ENCODE data around the gene MPG.
A peak's percentile ranks its signal among the peaks of the same experiment; 100 is the strongest.

MPG gene

DNA sequence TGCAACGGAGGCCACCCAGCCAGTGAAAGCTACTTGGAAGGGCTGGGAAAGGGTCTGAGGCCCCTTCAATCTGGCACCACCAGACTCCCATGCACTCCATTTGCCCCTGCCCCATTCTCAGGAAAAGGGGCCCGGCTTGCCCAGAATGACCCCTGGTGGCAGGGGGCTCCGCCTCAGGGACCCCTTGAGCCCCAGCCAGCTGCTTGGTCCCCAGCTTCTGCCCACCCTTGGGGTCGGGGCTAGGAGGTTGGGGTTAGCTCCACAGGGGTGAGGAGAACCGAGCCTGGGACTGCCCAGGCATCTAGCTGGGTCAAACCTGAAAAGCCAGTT, 6.8 kb upstream of the MPG start:
- ChIA-PET POLR2A (ENCODE audit: low non-redundant PET) (no interaction called here), CTCF (interaction anchor here (0.7 to 2.0 kb wide), 2 partner anchors 26 to 62 kb away, joined by 4 to 13 read pairs; no protein-coding TSS in a partner anchor)
- TF ChIP-seq, protein P1, sequence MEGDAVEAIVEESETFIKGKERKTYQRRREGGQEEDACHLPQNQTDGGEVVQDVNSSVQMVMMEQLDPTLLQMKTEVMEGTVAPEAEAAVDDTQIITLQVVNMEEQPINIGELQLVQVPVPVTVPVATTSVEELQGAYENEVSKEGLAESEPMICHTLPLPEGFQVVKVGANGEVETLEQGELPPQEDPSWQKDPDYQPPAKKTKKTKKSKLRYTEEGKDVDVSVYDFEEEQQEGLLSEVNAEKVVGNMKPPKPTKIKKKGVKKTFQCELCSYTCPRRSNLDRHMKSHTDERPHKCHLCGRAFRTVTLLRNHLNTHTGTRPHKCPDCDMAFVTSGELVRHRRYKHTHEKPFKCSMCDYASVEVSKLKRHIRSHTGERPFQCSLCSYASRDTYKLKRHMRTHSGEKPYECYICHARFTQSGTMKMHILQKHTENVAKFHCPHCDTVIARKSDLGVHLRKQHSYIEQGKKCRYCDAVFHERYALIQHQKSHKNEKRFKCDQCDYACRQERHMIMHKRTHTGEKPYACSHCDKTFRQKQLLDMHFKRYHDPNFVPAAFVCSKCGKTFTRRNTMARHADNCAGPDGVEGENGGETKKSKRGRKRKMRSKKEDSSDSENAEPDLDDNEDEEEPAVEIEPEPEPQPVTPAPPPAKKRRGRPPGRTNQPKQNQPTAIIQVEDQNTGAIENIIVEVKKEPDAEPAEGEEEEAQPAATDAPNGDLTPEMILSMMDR (conservative IDR thresholded peaks at IDR 0.05; ENCODE audit: low read depth): no peak
- peak overlapping the region; percentile 91 for H3K27ac ChIP-seq
- no peak for DNase-seq (ENCODE audit: low spot score)

DNA sequence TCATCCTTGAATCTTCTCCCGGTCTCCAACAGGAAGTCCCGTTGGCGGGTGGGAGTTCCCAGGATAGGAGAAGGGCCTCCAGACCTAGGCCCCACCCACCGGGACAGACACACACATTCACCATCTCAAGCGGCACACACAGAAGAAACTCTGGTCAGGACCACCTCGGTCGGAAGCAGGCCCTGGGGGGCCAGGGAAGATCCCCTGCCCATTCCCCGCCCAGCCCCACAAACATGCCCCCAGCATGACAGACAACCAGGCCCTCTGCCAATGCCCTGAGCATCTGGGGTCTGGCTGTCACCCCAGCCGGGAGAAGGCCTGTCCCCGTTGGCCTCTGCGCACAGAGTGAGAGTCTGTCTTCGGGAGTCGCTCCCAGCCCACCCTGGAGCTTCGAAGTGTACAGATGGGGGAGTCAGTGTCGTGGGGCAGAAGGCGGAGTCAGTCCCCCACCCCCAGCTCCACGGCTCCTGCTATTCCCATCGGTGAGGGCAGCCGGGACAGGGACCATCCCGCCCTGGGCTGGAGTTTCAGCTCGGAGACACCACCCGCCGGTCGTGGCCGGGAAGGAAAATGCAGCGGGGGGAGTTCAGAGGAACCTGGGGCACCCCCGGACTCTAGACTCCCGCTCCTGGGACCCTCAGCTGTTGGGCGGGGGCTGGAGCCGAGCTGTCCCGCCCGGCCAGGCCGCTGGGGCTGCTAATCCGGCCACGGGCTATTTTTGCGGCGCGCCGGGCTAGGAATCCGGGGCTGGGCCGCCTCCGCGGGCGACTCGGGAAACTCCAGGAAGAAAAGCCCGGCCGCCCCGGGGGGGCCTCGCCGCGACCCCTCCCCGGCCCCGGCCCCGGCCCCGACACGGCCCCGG, 6.3 kb upstream of the MPG start:
- H3K27ac ChIP-seq: peak overlapping the region; percentile 91
- TF ChIP-seq, protein P1 (conservative IDR thresholded peaks at IDR 0.05; ENCODE audit: low read depth): no peak
- ChIA-PET POLR2A (ENCODE audit: low non-redundant PET) (interaction anchor here (0.6 kb wide), 1 partner anchor 612 kb away, joined by 3 read pairs; the partner anchor contains the start of gene JMJD8), CTCF (interaction anchor here (2.0 kb wide), 1 partner anchor 25 kb away, joined by 13 read pairs; no protein-coding TSS in a partner anchor)
- DNase-seq (ENCODE audit: low spot score): peak; percentile 96

DNA sequence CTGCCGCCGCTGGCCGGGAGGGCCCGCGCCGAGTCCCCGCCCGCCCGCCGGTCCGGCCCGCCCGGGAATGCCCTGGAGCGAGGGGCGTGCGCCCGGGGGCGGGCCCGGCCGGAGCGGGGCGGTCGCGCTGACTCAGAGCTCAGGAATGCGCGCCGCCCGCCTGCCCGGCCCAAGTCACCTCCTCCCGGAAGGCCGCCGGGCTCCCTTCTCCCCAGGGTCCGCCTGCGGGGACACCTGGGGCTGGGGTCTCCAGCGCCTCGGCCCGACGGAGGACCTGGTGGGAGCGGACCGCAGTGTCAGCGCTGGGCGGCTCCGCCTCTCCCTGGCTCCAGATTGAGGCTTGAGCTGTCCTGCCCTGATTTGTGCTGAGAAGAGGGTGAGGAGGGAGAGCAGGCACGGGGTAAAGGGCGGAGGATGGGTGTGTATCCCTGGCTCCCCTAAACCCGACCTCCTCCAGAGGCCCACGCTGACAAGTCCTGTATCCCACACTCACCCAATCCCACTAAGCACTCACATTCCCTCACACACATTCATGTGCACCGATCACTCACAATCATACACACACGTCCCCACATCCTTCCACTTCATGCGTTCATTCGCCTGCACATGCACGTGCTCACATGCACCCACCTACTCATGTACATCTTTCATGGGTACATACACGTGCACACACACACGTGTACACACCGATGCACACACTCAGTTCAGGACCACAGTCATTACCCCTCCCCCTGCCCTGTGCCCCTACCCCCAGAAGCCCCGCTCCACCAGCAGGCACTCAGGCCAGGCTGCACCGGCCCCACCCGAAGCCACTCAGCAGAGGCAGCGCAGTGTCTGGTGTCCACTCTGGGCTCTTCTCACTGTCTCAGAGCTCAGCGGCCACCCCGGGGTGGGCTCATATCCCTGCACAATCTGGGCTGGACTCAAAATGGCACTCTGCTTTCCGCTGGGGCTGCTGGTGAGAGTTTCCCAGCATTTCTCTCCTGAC, 5.2 kb upstream of the MPG start, which contains the start of gene RHBDF1:
Gene RHBDF1 (minus strand): TSS at position 71 of the 988 bp plus-strand sequence. CDS start 7,616 bp downstream, outside the sequence.
- H3K27ac ChIP-seq: peak within 1 kb of the TSS; percentile 91
- DNase-seq (ENCODE audit: low spot score): peak; percentile 74
- CTCF ChIA-PET: interaction anchor here (0.6 to 2.0 kb wide), 2 partner anchors 23 to 24 kb away, joined by 3 to 13 read pairs; no protein-coding TSS in a partner anchor
- POLR2A ChIA-PET (ENCODE audit: low non-redundant PET): no interaction called here
- TF ChIP-seq, protein P1 (conservative IDR thresholded peaks at IDR 0.05; ENCODE audit: low read depth): no peak

DNA sequence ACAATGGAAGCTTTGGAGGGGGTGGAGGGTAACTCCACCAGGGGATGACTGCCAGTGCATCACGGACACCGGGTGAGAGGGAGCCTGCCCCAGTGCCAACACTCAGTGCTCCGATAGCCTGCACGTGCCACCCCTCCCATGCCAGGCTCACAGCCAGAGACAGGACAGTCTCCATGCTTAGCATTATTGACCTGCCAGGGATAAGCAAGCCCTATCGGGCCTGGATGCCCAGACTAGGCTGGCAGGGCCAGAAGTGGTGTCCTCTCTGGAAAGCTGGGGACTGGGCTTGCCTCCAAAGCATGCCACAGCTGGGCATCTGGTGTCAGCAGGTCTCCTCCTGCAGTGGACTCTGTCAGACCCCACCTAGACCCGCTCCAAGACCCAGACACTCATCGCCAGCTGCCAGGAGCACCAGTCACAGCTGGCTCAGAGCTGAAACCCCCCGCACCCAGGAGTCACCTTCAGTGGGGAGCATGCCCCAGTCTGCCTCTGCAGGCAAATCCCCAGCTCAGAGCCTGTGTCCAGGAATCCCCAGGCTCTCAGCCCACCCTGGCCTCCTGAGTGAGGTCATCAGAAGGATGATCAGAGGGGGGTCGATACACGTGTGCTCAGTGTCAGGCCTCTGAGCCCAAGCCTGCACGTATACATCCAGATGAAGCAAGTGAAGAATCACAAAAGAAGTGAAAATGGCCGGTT, 3.8 kb upstream of the MPG start:
- DNase-seq (ENCODE audit: low spot score): no peak
- peak overlapping the region; percentile 91 for H3K27ac ChIP-seq
- ChIA-PET POLR2A (ENCODE audit: low non-redundant PET) (no interaction called here), CTCF (interaction anchor here (0.5 to 2.7 kb wide), 4 partner anchors 8 to 638 kb away, joined by 3 to 14 read pairs (median 4); no protein-coding TSS in a partner anchor)
- TF ChIP-seq, protein P1 (conservative IDR thresholded peaks at IDR 0.05; ENCODE audit: low read depth): no peak

DNA sequence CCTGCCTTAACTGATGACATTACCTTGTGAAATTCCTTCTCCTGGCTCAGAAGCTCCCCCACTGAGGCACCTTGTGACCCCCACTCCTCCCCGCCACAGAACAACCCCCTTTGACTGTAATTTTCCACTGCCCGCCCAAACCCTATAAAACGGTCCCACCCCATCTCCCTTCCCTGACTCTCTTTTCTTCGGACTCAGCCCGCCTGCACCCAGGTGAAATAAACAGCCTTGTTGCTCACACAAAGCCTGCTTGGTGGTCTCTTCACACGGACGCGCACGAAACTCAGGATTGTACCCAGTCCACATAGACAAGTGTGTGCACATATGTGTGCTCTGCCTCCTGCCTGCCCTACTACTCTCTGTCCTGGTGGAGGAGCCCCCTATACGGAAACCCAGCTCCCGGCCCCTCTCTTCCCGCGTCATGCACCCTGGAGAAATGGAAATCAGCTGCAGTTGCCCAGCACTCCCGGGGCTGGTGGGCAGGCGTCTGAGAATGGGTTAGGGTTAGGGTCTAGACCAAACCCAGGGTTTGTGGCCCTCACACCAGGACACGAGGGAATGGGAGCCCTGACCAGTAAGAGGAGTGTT, 3.2 kb upstream of the MPG start:
- POLR2A ChIA-PET (ENCODE audit: low non-redundant PET): interaction anchor here (0.6 to 0.9 kb wide), 2 partner anchors 21 to 427 kb away, joined by 3 read pairs; no protein-coding TSS in a partner anchor
- peak overlapping the region; percentile 91 for H3K27ac ChIP-seq
- TF ChIP-seq, protein P1 (conservative IDR thresholded peaks at IDR 0.05; ENCODE audit: low read depth): no peak
- CTCF ChIA-PET: interaction anchor here (0.5 to 2.7 kb wide), 4 partner anchors 9 to 637 kb away, joined by 3 to 14 read pairs (median 4); no protein-coding TSS in a partner anchor
- DNase-seq (ENCODE audit: low spot score): no peak

Data from RWPE1 (cell line).